Measurements from ENCODE around the gene RBM46. TPM values are rescaled to one million over a fixed set of nuclear protein-coding genes. Genes with fewer than 3 reads are reported as not detected.

The RBM46 gene
- total RNA-seq, 4 donors from 2014 or later: 0.39 TPM; not detected in 3

- H3K9me3 ChIP-seq: no peaks in the 10 kb centered on the region
- peaks cover 0 to 18% of the 10 kb centered on the region in 2 donors for H3K27me3 ChIP-seq
- TF ChIP-seq CTCF (IDR thresholded peaks at IDR 0.05) (peak; percentile 33 to 57 (median 37)), EP300 (IDR thresholded peaks at IDR 0.05) (no peak)
- no peaks in the 10 kb centered on the region for H3K36me3 ChIP-seq
- 46 to 49% methylated on average over 3 of the region's 3 CpGs for WGBS, 2 donors
- no peak for DNase-seq (ENCODE audit: low spot score in 2 of 2)
- H3K4me1 ChIP-seq: no peaks in the 10 kb centered on the region
- H3K27ac ChIP-seq: no peak overlapping the region
- H3K4me3 ChIP-seq: no peak overlapping the region
Measured at GRCh38 chr4:154779362-154779947, 1.6 kb upstream of the RBM46 start.

- Histone ChIP-seq H3K27ac (no peak overlapping the region), H3K27me3 (peaks cover 0 to 18% of the 10 kb centered on the region in 2 donors), H3K4me3 (no peak overlapping the region), H3K36me3 (no peaks in the 10 kb centered on the region), H3K4me1 (no peaks in the 10 kb centered on the region), H3K9me3 (no peaks in the 10 kb centered on the region)
- no peak for DNase-seq (ENCODE audit: low spot score in 2 of 2)
- 70 to 80% methylated on average over 18 of the region's 18 CpGs for WGBS, 2 donors
- TF ChIP-seq EP300 (IDR thresholded peaks at IDR 0.05): no peak
- TF ChIP-seq POLR2A (IDR thresholded peaks at IDR 0.05): no peak
- TF ChIP-seq CTCF (IDR thresholded peaks at IDR 0.05): no peak
Measured at GRCh38 chr4:154781983-154782293, 866 bp downstream of the RBM46 start.

GRCh38 chr4:154807042-154807630 lies 26.1 kb downstream of the RBM46 start:
- no peaks in the 10 kb centered on the region for H3K9me3 ChIP-seq

GRCh38 chr4:154818230-154818629 lies 37.2 kb downstream of the RBM46 start:
- Histone ChIP-seq H3K36me3 (no peaks in the 10 kb centered on the region), H3K9me3 (no peaks in the 10 kb centered on the region), H3K4me3 (no peak overlapping the region), H3K27ac (no peak overlapping the region), H3K4me1 (no peaks in the 10 kb centered on the region), H3K27me3 (no peaks in the 10 kb centered on the region)
- TF ChIP-seq POLR2A (IDR thresholded peaks at IDR 0.05) (no peak), CTCF (IDR thresholded peaks at IDR 0.05) (no peak), EP300 (IDR thresholded peaks at IDR 0.05) (no peak)
- no peak for DNase-seq (ENCODE audit: low spot score in 2 of 2)

More at GRCh38 chr4:154807042-154807630, 26.1 kb downstream of the RBM46 start:
- Histone ChIP-seq H3K4me3 (no peak overlapping the region), H3K27ac (no peak overlapping the region), H3K36me3 (no peaks in the 10 kb centered on the region), H3K4me1 (no peaks in the 10 kb centered on the region), H3K27me3 (no peaks in the 10 kb centered on the region)
- TF ChIP-seq EP300 (IDR thresholded peaks at IDR 0.05) (no peak), CTCF (IDR thresholded peaks at IDR 0.05) (peak; percentile 35 to 54 (median 48))
- DNase-seq (ENCODE audit: low spot score in 2 of 2): no peak
- 18 to 23% methylated on average over 3 of the region's 3 CpGs for WGBS, 2 donors

GRCh38 chr4:154822775-154823174 lies 41.7 kb downstream of the RBM46 start:
- H3K36me3 ChIP-seq: no peaks in the 10 kb centered on the region
- no peaks in the 10 kb centered on the region for H3K4me1 ChIP-seq
- no peak overlapping the region for H3K4me3 ChIP-seq
- no peak overlapping the region for H3K27ac ChIP-seq
- H3K27me3 ChIP-seq: no peaks in the 10 kb centered on the region
- no peak for TF ChIP-seq POLR2A (IDR thresholded peaks at IDR 0.05)
- no peak for TF ChIP-seq EP300 (IDR thresholded peaks at IDR 0.05)
- no peak for TF ChIP-seq CTCF (IDR thresholded peaks at IDR 0.05)
- H3K9me3 ChIP-seq: no peaks in the 10 kb centered on the region
- DNase-seq (ENCODE audit: low spot score in 2 of 2): no peak
